ENCODE measurements around the gene COQ10B.
"Not testable (repeated sequence)": the region's sequence is repeated elsewhere in the genome, so short reads cannot be mapped to it uniquely, and the experiment has no call there.

Gene COQ10B

GRCh38 chr2:197450465-197450864 is 2.9 kb upstream of the COQ10B start:
- no peak for DNase-seq (ENCODE audit: low read depth)
- no peak for TF ChIP-seq CTCF (conservative IDR thresholded peaks at IDR 0.05; ENCODE audit: low read length)
- no peak overlapping the region for H3K4me3 ChIP-seq (ENCODE audit: low read length)

- not testable (repeated sequence) for H3K4me3 ChIP-seq (ENCODE audit: low read length); DNase-seq (ENCODE audit: low read depth)
Observed at GRCh38 chr2:197450935-197451358, 2.4 kb upstream of the COQ10B start.

DNA sequence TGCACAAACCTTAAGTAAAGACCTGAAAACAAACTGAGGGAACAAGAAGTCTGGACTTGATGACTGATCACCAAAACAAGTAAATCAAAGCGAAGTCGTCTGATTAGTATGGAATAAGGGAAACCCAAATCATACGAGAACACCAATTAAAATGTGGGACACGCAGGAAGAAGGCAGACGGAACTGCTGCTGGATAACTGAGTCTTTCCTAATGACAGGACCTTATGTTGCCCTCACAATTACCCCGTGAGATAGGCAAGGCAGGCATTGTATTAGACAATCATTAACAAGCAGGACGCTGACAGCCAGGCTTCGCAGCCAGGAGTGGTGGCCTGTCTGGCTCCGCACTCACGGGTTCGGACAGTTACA is 614 bp upstream of the COQ10B start:
- TF ChIP-seq CTCF (conservative IDR thresholded peaks at IDR 0.05; ENCODE audit: low read length), result no peak
- peak overlapping the region; percentile 87 for H3K4me3 ChIP-seq (ENCODE audit: low read length)
- DNase-seq (ENCODE audit: low read depth), result no peak

- TF ChIP-seq CTCF (conservative IDR thresholded peaks at IDR 0.05; ENCODE audit: low read length), result no peak
- H3K4me3 ChIP-seq (ENCODE audit: low read length), result peak overlapping the region; percentile 98
- DNase-seq (ENCODE audit: low read depth), result peak; percentile 94
Observed at GRCh38 chr2:197453914-197454398, 604 bp downstream of the COQ10B start.

GRCh38 chr2:197454923-197455322 is 1.6 kb downstream of the COQ10B start:
- H3K4me3 ChIP-seq (ENCODE audit: low read length), result peak overlapping the region; percentile 98
- DNase-seq (ENCODE audit: low read depth), result no peak
- no peak for TF ChIP-seq CTCF (conservative IDR thresholded peaks at IDR 0.05; ENCODE audit: low read length)

- no peak for DNase-seq (ENCODE audit: low read depth)
- TF ChIP-seq CTCF (conservative IDR thresholded peaks at IDR 0.05; ENCODE audit: low read length), result no peak
- no peak overlapping the region for H3K4me3 ChIP-seq (ENCODE audit: low read length)
Observed at GRCh38 chr2:197455428-197455827, 2.1 kb downstream of the COQ10B start.

GRCh38 chr2:197460649-197461048 is 7.3 kb downstream of the COQ10B start:
- no peak for DNase-seq (ENCODE audit: low read depth)
- no peak overlapping the region for H3K4me3 ChIP-seq (ENCODE audit: low read length)
- TF ChIP-seq CTCF (conservative IDR thresholded peaks at IDR 0.05; ENCODE audit: low read length), result no peak

DNA sequence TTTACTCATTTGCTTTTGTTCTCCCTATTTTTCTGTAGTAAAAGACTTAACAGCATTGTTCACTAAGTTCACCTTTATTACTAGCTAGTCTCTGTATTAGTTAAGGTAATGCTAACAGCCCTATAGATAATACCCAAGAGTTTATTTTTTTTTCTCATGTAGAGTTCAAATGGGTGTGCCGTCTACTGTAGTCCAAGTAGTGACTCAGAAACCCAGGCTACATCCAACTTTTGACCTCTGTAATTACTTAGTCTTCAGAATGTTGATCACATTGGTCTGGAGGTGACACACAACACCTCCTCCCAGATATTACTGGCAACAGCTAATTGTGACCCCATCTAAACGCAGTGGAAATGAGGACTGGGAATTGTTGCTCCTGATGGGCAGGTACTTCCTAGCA is 7.7 kb downstream of the COQ10B start:
- TF ChIP-seq CTCF (conservative IDR thresholded peaks at IDR 0.05; ENCODE audit: low read length), result no peak
- peak; percentile 12 for DNase-seq (ENCODE audit: low read depth)
- no peak overlapping the region for H3K4me3 ChIP-seq (ENCODE audit: low read length)

Data from AG10803 (cell line).